Measurements from ENCODE around the gene LRRC58.

Gene LRRC58

GRCh38 chr3:120274739-120275167 is 74.4 kb downstream of the LRRC58 start:
- DNase-seq = peak; percentile 58
